ENCODE measurements around the gene GPR84. TPM values are rescaled to one million over a fixed set of nuclear protein-coding genes. Genes with fewer than 3 reads are reported as not detected.

The GPR84 gene
- total and polyA plus RNA-seq, 2 of the 8 experiments (the other 6 are each of a cell fraction or from before 2014, with no cell fraction given) = 0.09 TPM; not detected in 1

GRCh38 chr12:54358945-54359761, 5.1 kb downstream of the GPR84 start (continued):
- TF ChIP-seq SAP30 (IDR thresholded peaks at IDR 0.05; ENCODE audit: insufficient read depth, insufficient replicate concordance, low read length) = peak; percentile 77
- peak; percentile 18; the same call in 1 of the 2 replicates for TF ChIP-seq TAF1 (IDR thresholded peaks at IDR 0.05; ENCODE audit: low read depth, low read length)
- no peak for TF ChIP-seq ZNF274 (IDR thresholded peaks at IDR 0.05; ENCODE audit: borderline replicate concordance, extremely low read depth, low read length)
- no peak for TF ChIP-seq KDM4A (IDR thresholded peaks at IDR 0.05; ENCODE audit: low read depth, low read length, severe bottlenecking)
- TF ChIP-seq RFX5 (IDR thresholded peaks at IDR 0.05; ENCODE audit: borderline replicate concordance, low read depth, low read length) = 0 out of 2 replicates have a peak, but pooled peaks have one; percentile 30
- peak; percentile 85 to 96; a peak in 3 of 4 replicates for TF ChIP-seq SIN3A (conservative IDR thresholded peaks at IDR 0.05 in 1 of 2, IDR thresholded peaks at IDR 0.05 in 1 of 2; ENCODE audit: low read depth in 1 of 2, low read length in 2 of 2)
- no peak for TF ChIP-seq CEBPB (IDR thresholded peaks at IDR 0.05; ENCODE audit: low read depth, low read length)
- TF ChIP-seq CHD7 (IDR thresholded peaks at IDR 0.05; ENCODE audit: insufficient replicate concordance, low read length) = no peak

Data from H1 (cell line).